ENCODE results near the gene RALGAPB.
A peak's percentile ranks its signal among the peaks of the same experiment; 100 is the strongest.
"Not testable (repeated sequence)": the region's sequence is repeated elsewhere in the genome, so short reads cannot be mapped to it uniquely, and the experiment has no call there.

RALGAPB gene

DNA sequence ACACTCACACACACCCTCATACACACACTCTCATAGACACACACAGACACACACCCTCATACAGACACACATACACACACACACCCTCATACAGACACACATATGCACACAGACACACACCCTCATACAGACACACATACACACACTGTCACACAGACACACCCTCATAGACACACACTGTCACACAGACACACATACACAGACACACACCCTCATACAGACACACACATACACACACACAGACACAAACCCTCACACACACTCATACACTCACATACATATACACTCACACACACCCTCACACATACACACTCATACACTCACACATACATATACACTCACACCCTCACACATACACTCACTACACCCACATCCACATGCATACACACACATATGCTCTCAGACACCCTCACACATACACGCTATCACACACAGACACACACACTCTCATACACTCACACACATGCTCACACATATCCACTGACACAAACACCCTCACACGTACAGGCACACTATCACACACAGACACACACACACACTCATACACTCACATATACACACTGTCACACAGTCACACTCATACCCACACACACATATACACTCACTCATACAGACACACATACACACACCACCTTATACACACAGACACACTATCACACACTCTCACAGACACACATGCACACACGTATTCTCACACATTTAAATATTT is 117.5 kb downstream of the RALGAPB start:
- Mint-ChIP-seq H3K9me3 (ENCODE audit: low read depth) (no peaks in the 10 kb centered on the region), H3K27me3 (peaks cover 3% of the 10 kb centered on the region), H3K36me3 (no peaks in the 10 kb centered on the region), H3K4me1 (ENCODE audit: low read depth) (no peaks in the 10 kb centered on the region), H3K27ac (no peak overlapping the region), H3K4me3 (no peak overlapping the region)

GRCh38 chr20:38590676-38591473 is 118.2 kb downstream of the RALGAPB start:
- Mint-ChIP-seq H3K9me3 (ENCODE audit: low read depth) (no peaks in the 10 kb centered on the region), H3K27ac (no peak overlapping the region), H3K4me1 (ENCODE audit: low read depth) (no peaks in the 10 kb centered on the region), H3K4me3 (no peak overlapping the region), H3K36me3 (no peaks in the 10 kb centered on the region), H3K27me3 (peaks cover 3% of the 10 kb centered on the region)

DNA sequence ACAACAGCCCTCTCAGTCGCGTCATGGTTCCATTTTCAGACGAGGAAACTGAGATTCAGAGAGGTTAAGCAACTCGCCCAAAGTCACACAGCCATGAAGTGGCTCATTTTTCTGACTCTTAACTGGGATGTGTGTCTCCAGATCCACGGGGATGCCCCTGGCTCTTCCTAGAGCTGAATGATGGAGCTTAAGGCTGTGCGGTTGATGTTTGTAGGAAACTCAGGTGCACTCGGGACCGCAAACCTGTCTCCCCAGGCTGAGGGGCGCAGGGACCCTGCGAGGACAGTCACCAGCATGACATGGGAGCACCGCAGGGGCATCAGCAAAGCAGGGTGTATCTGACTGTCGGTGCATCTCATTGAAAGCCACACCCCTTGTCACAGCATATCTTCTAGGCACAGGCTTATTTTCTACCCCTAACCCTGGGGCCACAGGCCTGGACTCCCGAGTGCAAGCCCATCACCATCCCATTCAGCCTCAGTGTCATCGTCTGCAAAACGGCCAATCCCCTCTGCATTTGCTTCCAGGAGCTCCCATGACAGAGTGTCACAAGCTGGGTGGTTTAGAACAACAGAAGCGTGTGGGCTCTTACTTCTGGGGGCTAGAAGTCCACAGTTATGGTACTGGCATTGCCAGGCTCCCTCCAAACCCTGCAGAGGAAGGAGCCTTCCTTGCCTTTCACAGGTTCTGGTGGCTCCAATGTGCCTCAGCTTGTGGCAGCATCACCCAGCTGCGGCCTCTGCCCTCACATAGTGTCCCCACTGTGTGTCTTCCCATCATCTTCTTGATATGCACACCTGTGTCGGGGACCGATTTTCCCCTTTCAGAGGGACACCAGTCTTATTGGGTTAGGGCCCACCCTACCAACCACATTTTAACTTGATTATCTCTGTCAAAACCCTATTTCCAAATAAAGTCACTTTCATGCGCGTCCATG is 119.1 kb downstream of the RALGAPB start:
- Mint-ChIP-seq H3K36me3 (no peaks in the 10 kb centered on the region), H3K9me3 (ENCODE audit: low read depth) (no peaks in the 10 kb centered on the region), H3K4me3 (no peak overlapping the region), H3K27ac (no peak overlapping the region), H3K4me1 (ENCODE audit: low read depth) (no peaks in the 10 kb centered on the region), H3K27me3 (peaks cover 2% of the 10 kb centered on the region)

DNA sequence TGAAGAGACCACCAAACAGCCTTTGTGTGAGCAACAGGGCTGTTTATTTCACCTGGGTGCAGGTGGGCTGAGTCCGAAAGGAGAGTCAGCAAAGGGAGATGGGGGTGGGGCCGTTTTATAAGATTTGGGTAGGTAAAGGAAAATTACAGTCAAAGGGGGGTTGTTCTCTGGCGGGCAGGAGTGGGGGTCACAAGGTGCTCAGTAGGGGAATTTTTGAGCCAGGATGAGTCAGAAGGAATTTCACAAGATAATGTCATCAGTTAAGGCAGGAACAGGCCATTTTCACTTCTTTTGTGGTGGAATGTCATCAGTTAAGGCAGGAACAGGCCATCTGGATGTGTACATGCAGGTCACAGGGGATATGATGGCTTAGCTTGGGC is 119.8 kb downstream of the RALGAPB start:
- not testable (repeated sequence) for H3K36me3 Mint-ChIP-seq; H3K9me3 Mint-ChIP-seq (ENCODE audit: low read depth); H3K27ac Mint-ChIP-seq; H3K4me3 Mint-ChIP-seq; H3K27me3 Mint-ChIP-seq; H3K4me1 Mint-ChIP-seq (ENCODE audit: low read depth)

DNA sequence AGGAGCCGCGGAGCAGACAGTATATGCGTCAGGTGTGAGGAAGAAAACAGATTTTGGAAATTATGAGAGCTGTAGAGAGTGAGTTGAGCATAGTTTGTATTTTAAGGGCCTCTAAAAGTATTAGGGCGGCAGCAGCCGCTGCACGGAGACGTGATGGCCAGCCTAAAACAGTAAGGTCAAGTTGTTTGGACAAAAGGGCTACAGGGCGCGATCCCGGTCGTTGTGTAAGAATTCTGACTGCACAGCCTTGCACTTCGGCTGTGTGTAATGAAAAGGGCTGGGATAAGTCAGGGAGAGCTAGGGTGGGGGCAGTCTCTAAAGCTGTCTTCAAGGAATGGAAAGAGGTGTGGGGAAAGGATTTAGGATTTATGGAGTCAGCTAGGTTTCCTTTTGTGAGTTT is 121.6 kb downstream of the RALGAPB start:
- H3K36me3 Mint-ChIP-seq; H3K27ac Mint-ChIP-seq; H3K27me3 Mint-ChIP-seq; H3K9me3 Mint-ChIP-seq (ENCODE audit: low read depth); H3K4me3 Mint-ChIP-seq; H3K4me1 Mint-ChIP-seq (ENCODE audit: low read depth): not testable (repeated sequence)

- H3K9me3 Mint-ChIP-seq (ENCODE audit: low read depth); H3K4me1 Mint-ChIP-seq (ENCODE audit: low read depth); H3K4me3 Mint-ChIP-seq; H3K27me3 Mint-ChIP-seq; H3K27ac Mint-ChIP-seq; H3K36me3 Mint-ChIP-seq: not testable (repeated sequence)
Measured at GRCh38 chr20:38595886-38596285, 123.2 kb downstream of the RALGAPB start.

GRCh38 chr20:38599410-38599882 is 126.8 kb downstream of the RALGAPB start:
- Mint-ChIP-seq H3K4me1 (ENCODE audit: low read depth) (peaks cover 11% of the 10 kb centered on the region), H3K27ac (no peak overlapping the region), H3K27me3 (peaks cover 27% of the 10 kb centered on the region), H3K36me3 (no peaks in the 10 kb centered on the region), H3K4me3 (no peak overlapping the region), H3K9me3 (ENCODE audit: low read depth) (no peaks in the 10 kb centered on the region)

- H3K4me3 Mint-ChIP-seq: no peak overlapping the region
- peaks cover 11% of the 10 kb centered on the region for H3K4me1 Mint-ChIP-seq (ENCODE audit: low read depth)
- H3K27ac Mint-ChIP-seq: no peak overlapping the region
- H3K36me3 Mint-ChIP-seq: no peaks in the 10 kb centered on the region
- peaks cover 28% of the 10 kb centered on the region for H3K27me3 Mint-ChIP-seq
- no peaks in the 10 kb centered on the region for H3K9me3 Mint-ChIP-seq (ENCODE audit: low read depth)
Measured at GRCh38 chr20:38600057-38600456, 127.4 kb downstream of the RALGAPB start.

GRCh38 chr20:38601216-38602184 is 128.9 kb downstream of the RALGAPB start, which contains the start of gene ARHGAP40:
ARHGAP40 (plus strand) TSS chr20:38601809.
- peaks cover 11% of the 10 kb centered on the region for H3K4me1 Mint-ChIP-seq (ENCODE audit: low read depth)
- peak within 1 kb of the TSS; percentile 58 for H3K4me3 Mint-ChIP-seq
- H3K36me3 Mint-ChIP-seq: no peaks in the 10 kb centered on the region
- H3K27ac Mint-ChIP-seq: no peak within 1 kb of the TSS
- H3K27me3 Mint-ChIP-seq: peaks cover 30% of the 10 kb centered on the region
- H3K9me3 Mint-ChIP-seq (ENCODE audit: low read depth): no peaks in the 10 kb centered on the region

DNA sequence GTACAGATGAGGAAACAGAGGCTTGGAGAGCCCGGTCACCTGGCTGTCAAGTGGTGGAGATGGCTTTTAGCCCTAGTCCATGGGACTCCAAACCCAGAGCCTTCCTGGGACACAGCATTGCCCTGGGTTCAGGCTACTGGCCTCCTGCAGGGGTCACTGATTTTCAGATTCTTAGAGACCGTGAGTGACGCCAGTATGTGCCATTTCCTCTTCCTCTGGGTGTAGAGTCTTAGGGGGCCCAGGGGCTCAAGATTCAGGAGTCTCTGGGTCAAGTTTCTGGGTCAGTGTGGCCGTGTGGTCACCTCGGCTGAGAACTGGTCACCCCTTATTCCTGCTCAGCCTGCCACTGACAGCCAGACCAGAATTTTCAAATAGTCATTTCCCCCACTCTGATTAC is 129.5 kb downstream of the RALGAPB start:
- H3K4me1 Mint-ChIP-seq (ENCODE audit: low read depth): peaks cover 11% of the 10 kb centered on the region
- no peak overlapping the region for H3K27ac Mint-ChIP-seq
- no peaks in the 10 kb centered on the region for H3K36me3 Mint-ChIP-seq
- H3K9me3 Mint-ChIP-seq (ENCODE audit: low read depth): no peaks in the 10 kb centered on the region
- peak overlapping the region; percentile 33 for H3K4me3 Mint-ChIP-seq
- peaks cover 28% of the 10 kb centered on the region for H3K27me3 Mint-ChIP-seq

DNA sequence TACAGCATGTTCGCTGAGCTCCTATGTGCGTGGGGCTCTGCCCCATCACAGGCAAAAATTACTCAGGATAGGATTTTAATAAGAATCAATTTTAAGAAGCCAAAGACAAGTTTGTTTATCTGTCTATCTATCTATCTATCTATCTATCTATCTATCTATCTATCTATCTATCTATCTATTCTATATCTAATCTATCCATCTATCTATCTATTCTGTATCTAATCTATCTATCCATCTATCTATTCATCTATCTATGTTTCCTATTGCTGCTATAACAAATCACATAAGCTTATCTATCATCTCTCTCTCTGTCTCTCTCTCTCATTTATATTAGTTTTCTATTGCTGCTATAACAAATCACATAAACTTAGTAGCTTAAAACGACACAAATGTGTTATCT is 130.6 kb downstream of the RALGAPB start:
- Mint-ChIP-seq H3K4me1 (ENCODE audit: low read depth) (peaks cover 11% of the 10 kb centered on the region), H3K27me3 (peaks cover 32% of the 10 kb centered on the region), H3K4me3 (no peak overlapping the region), H3K36me3 (no peaks in the 10 kb centered on the region), H3K9me3 (ENCODE audit: low read depth) (no peaks in the 10 kb centered on the region), H3K27ac (no peak overlapping the region)

- Mint-ChIP-seq H3K4me1 (ENCODE audit: low read depth) (peaks cover 11% of the 10 kb centered on the region), H3K27ac (no peak overlapping the region), H3K4me3 (no peak overlapping the region), H3K9me3 (ENCODE audit: low read depth) (no peaks in the 10 kb centered on the region), H3K36me3 (no peaks in the 10 kb centered on the region), H3K27me3 (peaks cover 32% of the 10 kb centered on the region)
Measured at GRCh38 chr20:38604873-38605303, 132.2 kb downstream of the RALGAPB start.

GRCh38 chr20:38607351-38607750 is 134.7 kb downstream of the RALGAPB start:
- Mint-ChIP-seq H3K27ac (no peak overlapping the region), H3K4me1 (ENCODE audit: low read depth) (peaks cover 2% of the 10 kb centered on the region), H3K9me3 (ENCODE audit: low read depth) (no peaks in the 10 kb centered on the region), H3K36me3 (no peaks in the 10 kb centered on the region), H3K27me3 (peaks cover 21% of the 10 kb centered on the region), H3K4me3 (no peak overlapping the region)

GRCh38 chr20:38608188-38608587 is 135.5 kb downstream of the RALGAPB start:
- Mint-ChIP-seq H3K4me1 (ENCODE audit: low read depth) (no peaks in the 10 kb centered on the region), H3K27ac (no peak overlapping the region), H3K9me3 (ENCODE audit: low read depth) (no peaks in the 10 kb centered on the region), H3K4me3 (no peak overlapping the region), H3K27me3 (peaks cover 16% of the 10 kb centered on the region), H3K36me3 (no peaks in the 10 kb centered on the region)
